Stimulated activated CD4-positive, alpha-beta T cell treated with anti-CD3 and anti-CD28 coated beads, TNF-alpha, amount 100 ng/mL, for 1 hour (primary cell): ENCODE results near the gene SPDL1.
"Not testable (repeated sequence)": the region's sequence is repeated elsewhere in the genome, so short reads cannot be mapped to it uniquely, and the experiment has no call there.

Experiments used
- DNase-seq, 3 donors: peaks; one replicate each; pipeline ENCODE4 v3.0.0-alpha.2; 2020; ENCODE audit warnings: low read depth in 3 of 3, low spot score in 1 of 3

SPDL1 gene

GRCh38 chr5:169571355-169571754 is 12.2 kb upstream of the SPDL1 start:
- DNase-seq = no peak

GRCh38 chr5:169574134-169574646 is 9.4 kb upstream of the SPDL1 start:
- no peak for DNase-seq

- DNase-seq = no peak
Observed at GRCh38 chr5:169576181-169576598, 7.4 kb upstream of the SPDL1 start.

- no peak for DNase-seq
Observed at GRCh38 chr5:169577951-169578350, 5.6 kb upstream of the SPDL1 start.

GRCh38 chr5:169580964-169581363 is 2.6 kb upstream of the SPDL1 start:
- no peak for DNase-seq

- peak; percentile 10 to 17 (median 11) for DNase-seq
Observed at GRCh38 chr5:169581580-169582227, 1.9 kb upstream of the SPDL1 start.

- no peak for DNase-seq
Observed at GRCh38 chr5:169583101-169583423, 511 bp upstream of the SPDL1 start.

- DNase-seq = no peak
Observed at GRCh38 chr5:169584998-169585451, 1.5 kb downstream of the SPDL1 start.

- no peak for DNase-seq
Observed at GRCh38 chr5:169590602-169591001, 7.0 kb downstream of the SPDL1 start.

- no peak for DNase-seq
Observed at GRCh38 chr5:169591636-169592035, 8.1 kb downstream of the SPDL1 start.

- no peak for DNase-seq
Observed at GRCh38 chr5:169592937-169593650, 9.5 kb downstream of the SPDL1 start.

- DNase-seq = no peak
Observed at GRCh38 chr5:169595172-169595820, 11.7 kb downstream of the SPDL1 start.

GRCh38 chr5:169599451-169599850 is 15.9 kb downstream of the SPDL1 start:
- DNase-seq = no peak

GRCh38 chr5:169602535-169602934 is 19.0 kb downstream of the SPDL1 start:
- DNase-seq = no peak

- DNase-seq = no peak
Observed at GRCh38 chr5:169606279-169606678, 22.7 kb downstream of the SPDL1 start.

GRCh38 chr5:169607882-169608281 is 24.3 kb downstream of the SPDL1 start:
- no peak for DNase-seq

GRCh38 chr5:169609716-169610115 is 26.1 kb downstream of the SPDL1 start:
- no peak for DNase-seq

- no peak for DNase-seq
Observed at GRCh38 chr5:169610606-169611005, 27.0 kb downstream of the SPDL1 start.

- no peak for DNase-seq
Observed at GRCh38 chr5:169615561-169615960, 32.0 kb downstream of the SPDL1 start.

- not testable (repeated sequence) for DNase-seq
Observed at GRCh38 chr5:169624307-169624706, 40.7 kb downstream of the SPDL1 start.

- no peak for DNase-seq
Observed at GRCh38 chr5:169626779-169627178, 43.2 kb downstream of the SPDL1 start.

GRCh38 chr5:169627551-169627950 is 44.0 kb downstream of the SPDL1 start:
- no peak for DNase-seq
